T47D (cell line): ENCODE measurements around the gene HRNR.

Source experiments
- DNase-seq, 2 experiments: peaks; one replicate each; pipeline versions ENCODE4 v3.0.0 to v3.0.0-alpha.2; 2011 to 2012; ENCODE audit warnings: low read depth in 1 of 2, low spot score in 1 of 2
- JUND ChIP-seq: IDR thresholded peaks from 2 replicates; pipeline ENCODE4 v1.6.1; 2012; ENCODE audit warnings: low read depth
- in situ Hi-C: cut with HindIII; loops from 2 replicates; pipeline ENCODE4 v1.10.0; 2016; ENCODE audit warnings: low sequenced_read_pairs, low pct_unique_long_range_greater_than_20kb

Gene HRNR

GRCh38 chr1:152185544-152186391, 38.2 kb downstream of the HRNR start:
- in situ Hi-C loops, result no loop called here
- TF ChIP-seq JUND, result no peak
- DNase-seq, result peak; percentile 61 to 90

GRCh38 chr1:152182944-152183361, 41.0 kb downstream of the HRNR start:
- in situ Hi-C loops, result no loop called here
- TF ChIP-seq JUND, result no peak
- DNase-seq, result no peak

- TF ChIP-seq JUND, result no peak
- DNase-seq, result peak in 1 of 2 experiments; percentile 59
- in situ Hi-C loops, result no loop called here
Observed at GRCh38 chr1:152182431-152182830, 41.6 kb downstream of the HRNR start.

GRCh38 chr1:152179566-152179965, 44.4 kb downstream of the HRNR start:
- in situ Hi-C loops, result no loop called here
- DNase-seq, result no peak

GRCh38 chr1:152170287-152170905, 53.6 kb downstream of the HRNR start:
- no peak for DNase-seq
- no peak for TF ChIP-seq JUND
- in situ Hi-C loops, result no loop called here

More at GRCh38 chr1:152179566-152179965, 44.4 kb downstream of the HRNR start:
- TF ChIP-seq JUND, result no peak

- no peak for TF ChIP-seq JUND
- DNase-seq, result no peak
- in situ Hi-C loops, result no loop called here
Observed at GRCh38 chr1:152169366-152170025, 54.5 kb downstream of the HRNR start.

- in situ Hi-C loops, result no loop called here
- TF ChIP-seq JUND, result no peak
- no peak for DNase-seq
Observed at GRCh38 chr1:152168535-152168868, 55.5 kb downstream of the HRNR start.

- TF ChIP-seq JUND, result no peak
- DNase-seq, result no peak
- in situ Hi-C loops, result no loop called here
Observed at GRCh38 chr1:152167835-152168534, 56.0 kb downstream of the HRNR start.

GRCh38 chr1:152166966-152167365, 57.0 kb downstream of the HRNR start:
- DNase-seq, result no peak
- in situ Hi-C loops, result no loop called here
- TF ChIP-seq JUND, result no peak

GRCh38 chr1:152165286-152166077, 58.5 kb downstream of the HRNR start:
- in situ Hi-C loops, result no loop called here
- DNase-seq, result no peak
- no peak for TF ChIP-seq JUND

- in situ Hi-C loops, result no loop called here
- DNase-seq, result no peak
- TF ChIP-seq JUND, result no peak
Observed at GRCh38 chr1:152164517-152165136, 59.4 kb downstream of the HRNR start.
